PC-9 (cell line): ENCODE results near the gene PDZRN4.

Experiments used
- CTCF ChIP-seq: fragments of 200-600 bp; sonication (generic); conservative IDR thresholded peaks from 2 replicates; pipeline ENCODE4 v1.6.1; 2017; ENCODE audit warnings: mixed run types, antibody characterized with exemption, mild to moderate bottlenecking, moderate library complexity
- EZH2 ChIP-seq: fragments of 200-600 bp; sonication (generic); IDR thresholded peaks from 2 replicates; pipeline ENCODE4 v1.8.0; 2017; ENCODE audit warnings: antibody characterized with exemption, low read depth

GRCh38 chr12:41453409-41453808 is 265.3 kb downstream of the PDZRN4 start:
- TF ChIP-seq CTCF (no peak), EZH2 (no peak)
